Measurements from ENCODE around the gene OBSCN. TPM values are rescaled to one million over a fixed set of nuclear protein-coding genes. Genes with fewer than 3 reads are reported as not detected.

The OBSCN gene
- total and polyA plus RNA-seq, 12 donors = 176 to 639 (median 407) TPM

DNA sequence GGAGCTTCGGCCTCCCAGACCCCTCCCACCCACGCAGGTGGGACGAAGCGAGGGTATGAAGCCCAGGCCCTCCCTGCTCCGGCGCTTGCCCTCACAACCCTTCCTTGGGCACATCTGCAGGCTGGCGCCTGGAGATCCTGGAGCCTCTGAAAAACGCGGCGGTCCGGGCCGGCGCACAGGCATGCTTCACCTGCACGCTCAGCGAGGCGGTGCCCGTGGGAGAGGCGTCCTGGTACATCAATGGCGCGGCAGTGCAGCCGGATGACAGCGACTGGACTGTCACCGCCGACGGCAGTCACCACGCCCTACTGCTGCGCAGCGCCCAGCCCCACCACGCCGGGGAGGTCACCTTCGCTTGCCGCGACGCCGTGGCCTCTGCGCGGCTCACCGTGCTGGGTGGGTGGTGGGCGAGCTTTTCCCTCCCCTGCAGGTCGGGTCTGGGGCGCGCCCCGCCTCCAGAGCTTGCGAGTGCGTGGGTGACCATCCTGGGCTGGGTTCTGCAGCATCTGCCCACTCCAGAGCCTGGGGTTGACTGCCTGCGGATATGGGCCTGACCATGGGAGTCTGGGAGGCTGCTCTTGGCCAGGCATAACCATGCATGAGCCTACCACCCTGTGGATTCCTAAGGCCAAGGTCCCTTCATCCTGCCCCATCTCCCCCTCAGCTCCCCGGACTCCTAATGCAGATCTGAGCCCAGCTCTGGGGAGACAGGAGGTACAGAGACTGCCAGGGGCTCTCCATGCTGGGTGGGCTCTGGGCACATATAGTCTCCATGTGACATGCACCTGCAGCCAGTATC lies 108.9 kb downstream of the OBSCN start:
- TF ChIP-seq, protein P1, sequence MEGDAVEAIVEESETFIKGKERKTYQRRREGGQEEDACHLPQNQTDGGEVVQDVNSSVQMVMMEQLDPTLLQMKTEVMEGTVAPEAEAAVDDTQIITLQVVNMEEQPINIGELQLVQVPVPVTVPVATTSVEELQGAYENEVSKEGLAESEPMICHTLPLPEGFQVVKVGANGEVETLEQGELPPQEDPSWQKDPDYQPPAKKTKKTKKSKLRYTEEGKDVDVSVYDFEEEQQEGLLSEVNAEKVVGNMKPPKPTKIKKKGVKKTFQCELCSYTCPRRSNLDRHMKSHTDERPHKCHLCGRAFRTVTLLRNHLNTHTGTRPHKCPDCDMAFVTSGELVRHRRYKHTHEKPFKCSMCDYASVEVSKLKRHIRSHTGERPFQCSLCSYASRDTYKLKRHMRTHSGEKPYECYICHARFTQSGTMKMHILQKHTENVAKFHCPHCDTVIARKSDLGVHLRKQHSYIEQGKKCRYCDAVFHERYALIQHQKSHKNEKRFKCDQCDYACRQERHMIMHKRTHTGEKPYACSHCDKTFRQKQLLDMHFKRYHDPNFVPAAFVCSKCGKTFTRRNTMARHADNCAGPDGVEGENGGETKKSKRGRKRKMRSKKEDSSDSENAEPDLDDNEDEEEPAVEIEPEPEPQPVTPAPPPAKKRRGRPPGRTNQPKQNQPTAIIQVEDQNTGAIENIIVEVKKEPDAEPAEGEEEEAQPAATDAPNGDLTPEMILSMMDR (IDR thresholded peaks at IDR 0.05) = no peak
- 93 to 95% methylated on average over 47 of the region's 47 CpGs for WGBS, 2 donors
- peak in 1 of 8 donors; percentile 5 for ATAC-seq
- intact Hi-C loops (cut with DNase I) = no loop called here
- Histone ChIP-seq H3K36me3 (peaks cover 0 to 84% (median 31%) of the 10 kb centered on the region in 9 donors), H3K4me1 (peaks cover 0 to 16% (median 0%) of the 10 kb centered on the region in 9 donors), H3K9me3 (peaks cover 0 to 10% (median 0%) of the 10 kb centered on the region in 11 donors), H3K27ac (no peak overlapping the region), H3K27me3 (no peaks in the 10 kb centered on the region), H3K4me3 (no peak overlapping the region)
- peak in 1 of 2 donors; percentile 11 for DNase-seq

DNA sequence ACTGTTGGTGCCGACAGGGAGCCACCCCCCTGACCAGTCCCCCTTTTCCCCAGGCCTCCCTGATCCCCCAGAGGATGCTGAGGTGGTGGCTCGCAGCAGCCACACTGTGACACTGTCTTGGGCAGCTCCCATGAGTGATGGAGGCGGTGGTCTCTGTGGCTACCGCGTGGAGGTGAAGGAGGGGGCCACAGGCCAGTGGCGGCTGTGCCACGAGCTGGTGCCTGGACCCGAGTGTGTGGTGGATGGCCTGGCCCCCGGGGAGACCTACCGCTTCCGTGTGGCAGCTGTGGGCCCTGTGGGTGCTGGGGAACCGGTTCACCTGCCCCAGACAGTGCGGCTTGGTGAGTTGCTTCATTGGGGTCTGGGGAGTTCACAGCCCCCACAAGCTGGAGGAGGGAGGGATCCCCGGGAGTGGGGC lies 109.6 kb downstream of the OBSCN start:
- ATAC-seq (peak in 1 of 8 donors; percentile 0), DNase-seq (peak in 1 of 2 donors; percentile 7)
- 91 to 93% methylated on average over 14 of the region's 14 CpGs for WGBS, 2 donors
- H3K36me3 ChIP-seq = peaks cover 0 to 84% (median 32%) of the 10 kb centered on the region in 9 donors
- intact Hi-C loops (cut with DNase I) = no loop called here
- no peaks in the 10 kb centered on the region for H3K27me3 ChIP-seq
- H3K9me3 ChIP-seq = peaks cover 0 to 5% (median 0%) of the 10 kb centered on the region in 11 donors
- no peak overlapping the region for H3K27ac ChIP-seq
- H3K4me3 ChIP-seq = no peak overlapping the region
- H3K4me1 ChIP-seq = peaks cover 0 to 16% (median 0%) of the 10 kb centered on the region in 9 donors
- TF ChIP-seq, protein P1 (IDR thresholded peaks at IDR 0.05) = no peak

DNA sequence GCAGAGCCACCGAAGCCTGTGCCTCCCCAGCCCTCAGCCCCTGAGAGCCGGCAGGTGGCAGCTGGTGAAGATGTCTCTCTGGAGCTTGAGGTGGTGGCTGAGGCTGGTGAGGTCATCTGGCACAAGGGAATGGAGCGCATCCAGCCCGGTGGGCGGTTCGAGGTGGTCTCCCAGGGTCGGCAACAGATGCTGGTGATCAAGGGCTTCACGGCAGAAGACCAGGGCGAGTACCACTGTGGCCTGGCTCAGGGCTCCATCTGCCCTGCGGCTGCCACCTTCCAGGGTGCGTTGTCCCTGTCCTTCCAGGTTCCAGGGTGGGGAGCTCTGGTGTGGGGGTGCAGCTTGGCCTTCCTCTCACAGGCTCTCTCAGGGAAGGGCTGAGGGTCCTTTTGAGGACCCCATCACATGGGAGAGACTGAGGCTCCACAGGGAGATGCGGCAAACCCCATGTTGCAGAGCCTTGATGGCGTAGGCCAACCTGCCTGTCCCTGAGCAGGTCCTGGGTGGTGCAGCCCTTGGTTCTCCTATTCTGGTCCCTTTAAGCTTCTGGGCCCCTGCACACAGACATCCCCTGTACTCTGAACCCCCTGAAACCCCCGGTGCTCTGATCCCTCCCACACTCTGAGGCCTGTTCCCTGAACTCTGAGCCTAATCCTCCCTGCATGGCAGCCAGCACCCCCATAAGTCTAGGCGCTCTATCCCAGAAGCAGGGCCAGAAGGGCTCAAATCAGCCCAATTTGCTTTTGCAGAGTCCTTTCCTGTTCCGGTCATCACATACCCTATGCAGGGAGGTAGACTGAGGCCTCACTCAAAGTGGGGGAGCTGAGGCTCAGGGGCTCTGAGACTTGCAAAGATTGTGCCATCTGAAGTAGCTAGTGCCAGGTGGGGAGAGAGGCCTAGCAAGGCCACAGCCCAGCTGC lies 110.3 kb downstream of the OBSCN start:
- Histone ChIP-seq H3K27ac (no peak overlapping the region), H3K4me3 (no peak overlapping the region), H3K27me3 (no peaks in the 10 kb centered on the region), H3K4me1 (peaks cover 0 to 16% (median 0%) of the 10 kb centered on the region in 9 donors), H3K9me3 (no peaks in the 10 kb centered on the region), H3K36me3 (peaks cover 0 to 84% (median 34%) of the 10 kb centered on the region in 9 donors)
- TF ChIP-seq, protein P1 (IDR thresholded peaks at IDR 0.05) = no peak
- intact Hi-C loops (cut with DNase I) = no loop called here
- 94 to 98% methylated on average over 16 of the region's 16 CpGs for WGBS, 2 donors
- no peak for ATAC-seq
- DNase-seq = peak in 1 of 2 donors; percentile 6

DNA sequence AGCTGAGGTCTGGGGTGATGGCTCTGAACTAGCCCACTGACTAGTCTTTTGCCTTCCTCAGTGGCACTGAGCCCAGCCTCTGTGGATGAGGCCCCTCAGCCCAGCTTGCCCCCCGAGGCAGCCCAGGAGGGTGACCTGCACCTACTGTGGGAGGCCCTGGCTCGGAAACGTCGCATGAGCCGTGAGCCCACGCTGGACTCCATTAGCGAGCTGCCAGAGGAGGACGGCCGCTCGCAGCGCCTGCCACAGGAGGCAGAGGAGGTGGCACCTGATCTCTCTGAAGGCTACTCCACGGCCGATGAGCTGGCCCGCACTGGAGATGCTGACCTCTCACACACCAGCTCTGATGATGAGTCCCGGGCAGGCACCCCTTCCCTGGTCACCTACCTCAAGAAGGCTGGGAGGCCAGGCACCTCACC lies 111.0 kb downstream of the OBSCN start:
- Histone ChIP-seq H3K27ac (no peak overlapping the region), H3K4me3 (no peak overlapping the region), H3K4me1 (peaks cover 0 to 15% (median 0%) of the 10 kb centered on the region in 9 donors), H3K9me3 (peaks cover 0 to 3% (median 0%) of the 10 kb centered on the region in 11 donors), H3K36me3 (peaks cover 0 to 84% (median 34%) of the 10 kb centered on the region in 9 donors), H3K27me3 (no peaks in the 10 kb centered on the region)
- WGBS, 2 donors = 92 to 97% methylated on average over 15 of the region's 15 CpGs
- TF ChIP-seq, protein P1 (IDR thresholded peaks at IDR 0.05) = no peak
- intact Hi-C loops (cut with DNase I) = no loop called here
- DNase-seq (peak in 1 of 2 donors; percentile 4), ATAC-seq (no peak)
